H9 (cell line): ENCODE measurements around the gene MTARC2. TPM values are rescaled to one million over a fixed set of nuclear protein-coding genes. Genes with fewer than 3 reads are reported as not detected.

Source experiments
- DNase-seq: peaks from one replicate; pipeline ENCODE4 v3.0.0-alpha.2; 2017
- H2AFZ ChIP-seq: one replicate; pipeline ENCODE4 v1.6.1; 2013; ENCODE audit warnings: mild to moderate bottlenecking, low read length, control low read depth, moderate library complexity
- H2AK5ac ChIP-seq: 2 replicates; pipeline ENCODE4 v1.6.1; 2013; ENCODE audit warnings: low read length, control low read depth, mixed read lengths; ENCODE audit not compliant: insufficient read length
- H2BK120ac ChIP-seq: one replicate; pipeline ENCODE4 v1.6.1; 2013; ENCODE audit warnings: low read depth, mild to moderate bottlenecking, low read length, control low read depth, inconsistent platforms; ENCODE audit not compliant: poor library complexity, severe bottlenecking
- H2BK12ac ChIP-seq: 2 replicates; pipeline ENCODE4 v1.6.1; 2013; ENCODE audit warnings: low read length, control low read depth, mixed read lengths, low read depth; ENCODE audit not compliant: insufficient read length
- H2BK15ac ChIP-seq: 2 replicates; pipeline ENCODE4 v1.6.1; 2013; ENCODE audit warnings: low read depth, low read length, control low read depth
- H2BK20ac ChIP-seq: one replicate; pipeline ENCODE4 v1.6.1; 2013; ENCODE audit warnings: low read depth, mild to moderate bottlenecking, low read length, control low read depth, inconsistent platforms; ENCODE audit not compliant: poor library complexity, severe bottlenecking
- H2BK5ac ChIP-seq: 2 replicates; pipeline ENCODE4 v1.6.1; 2013; ENCODE audit warnings: low read length, control low read depth, mixed read lengths; ENCODE audit not compliant: insufficient read length
- H3K14ac ChIP-seq: 2 replicates; pipeline ENCODE4 v1.6.1; 2013; ENCODE audit warnings: low read length, control low read depth; ENCODE audit not compliant: insufficient read depth
- H3K18ac ChIP-seq: 2 replicates; pipeline ENCODE4 v1.6.1; 2013; ENCODE audit warnings: low read depth, mild to moderate bottlenecking, mixed read lengths, low read length, control low read depth; ENCODE audit not compliant: insufficient read length
- H3K23ac ChIP-seq: 2 replicates; pipeline ENCODE4 v1.6.1; 2013; ENCODE audit warnings: low read length, control low read depth, mixed read lengths, low read depth; ENCODE audit not compliant: insufficient read length
- H3K23me2 ChIP-seq: 2 replicates; pipeline ENCODE4 v1.6.1; 2013; ENCODE audit warnings: low read depth, mild to moderate bottlenecking, mixed read lengths, low read length, control low read depth; ENCODE audit not compliant: insufficient read length, poor library complexity, severe bottlenecking
- H3K27ac ChIP-seq: 2 replicates; pipeline ENCODE4 v1.5.1; 2013; ENCODE audit warnings: low read length, control low read depth, mixed read lengths, low read depth; ENCODE audit not compliant: insufficient read length
- H3K27me3 ChIP-seq: 2 replicates; pipeline ENCODE4 v1.6.1; 2013; ENCODE audit warnings: low read length, control low read depth, inconsistent platforms; ENCODE audit not compliant: insufficient read depth
- H3K4ac ChIP-seq: 2 replicates; pipeline ENCODE4 v1.6.1; 2013; ENCODE audit warnings: low read depth, mild to moderate bottlenecking, control low read depth, inconsistent platforms, low read length, moderate library complexity
- H3K4me1 ChIP-seq: 2 replicates; pipeline ENCODE4 v1.6.1; 2013; ENCODE audit warnings: low read length, control low read depth, inconsistent platforms; ENCODE audit not compliant: insufficient read depth
- H3K4me2 ChIP-seq: 2 replicates; pipeline ENCODE4 v1.6.1; 2013; ENCODE audit warnings: low read length, control low read depth, mixed read lengths; ENCODE audit not compliant: insufficient read length, insufficient read depth
- H3K56ac ChIP-seq: 2 replicates; pipeline ENCODE4 v1.6.1; 2013; ENCODE audit warnings: low read depth, mild to moderate bottlenecking, mixed read lengths, low read length, control low read depth; ENCODE audit not compliant: insufficient read length
- H3K79me1 ChIP-seq: 2 replicates; pipeline ENCODE4 v1.6.1; 2013; ENCODE audit warnings: low read depth, mild to moderate bottlenecking, moderate library complexity, low read length, control low read depth, inconsistent platforms; ENCODE audit not compliant: insufficient read depth, poor library complexity, severe bottlenecking
- H3K79me2 ChIP-seq: 2 replicates; pipeline ENCODE4 v1.6.1; 2013; ENCODE audit warnings: low read length, control low read depth, inconsistent platforms; ENCODE audit not compliant: insufficient read depth
- H3K9ac ChIP-seq: 2 replicates; pipeline ENCODE4 v1.6.1; 2013; ENCODE audit warnings: low read length, control low read depth, mixed read lengths; ENCODE audit not compliant: insufficient read length; ENCODE audit errors: extremely low read depth
- H3K9me3 ChIP-seq: one replicate; pipeline ENCODE4 v1.6.1; 2013; ENCODE audit warnings: low read depth, low read length, inconsistent platforms; ENCODE audit not compliant: control insufficient read depth
- H3T11ph ChIP-seq: one replicate; pipeline ENCODE4 v1.6.1; 2013; ENCODE audit warnings: mild to moderate bottlenecking, low read length, control low read depth, inconsistent platforms
- H4K20me1 ChIP-seq: one replicate; pipeline ENCODE4 v1.6.1; 2013; ENCODE audit not compliant: control insufficient read depth, insufficient read length, insufficient read depth
- H4K5ac ChIP-seq: 2 replicates; pipeline ENCODE4 v1.6.1; 2013; ENCODE audit warnings: low read depth, mild to moderate bottlenecking, mixed read lengths, low read length, control low read depth; ENCODE audit not compliant: insufficient read length
- H4K8ac ChIP-seq: replicated peaks from 2 replicates; pipeline ENCODE4 v1.6.1; 2013; ENCODE audit warnings: low read length, control low read depth, mixed read lengths, low read depth; ENCODE audit not compliant: insufficient read length
- H4K91ac ChIP-seq: 2 replicates; pipeline ENCODE4 v1.6.1; 2013; ENCODE audit warnings: low read depth, mild to moderate bottlenecking, moderate library complexity, mixed read lengths, low read length, control low read depth; ENCODE audit not compliant: insufficient read length
- H3K27ac Mint-ChIP-seq, 3 experiments: 2 replicates in 2 of 3; 3 replicates in 1 of 3; pipeline ENCODE4 v1.8.0; 2020 to 2021; ENCODE audit warnings: mixed read lengths in 3 of 3, mild to moderate bottlenecking in 1 of 3, moderate library complexity in 1 of 3
- H3K27me3 Mint-ChIP-seq: 2 replicates; pipeline ENCODE4 v1.8.0; 2021; ENCODE audit warnings: low read depth, mild to moderate bottlenecking, moderate library complexity, mixed read lengths
- H3K36me3 Mint-ChIP-seq, 3 experiments: 2 replicates in 2 of 3; 3 replicates in 1 of 3; pipeline ENCODE4 v1.8.0; 2020 to 2021; ENCODE audit warnings: low read depth in 3 of 3, mixed read lengths in 3 of 3; ENCODE audit not compliant: insufficient read depth in 1 of 3
- H3K4me1 Mint-ChIP-seq, 2 experiments: 2 replicates each; pipeline ENCODE4 v1.8.0; 2020; ENCODE audit warnings: mixed read lengths in 2 of 2
- H3K4me3 Mint-ChIP-seq, 2 experiments: 2 replicates in 1 of 2; 3 replicates in 1 of 2; pipeline ENCODE4 v1.8.0; 2020 to 2021; ENCODE audit warnings: mild to moderate bottlenecking in 2 of 2, mixed read lengths in 2 of 2, moderate library complexity in 1 of 2
- H3K9me3 Mint-ChIP-seq, 2 experiments: 2 replicates in 1 of 2; 3 replicates in 1 of 2; pipeline ENCODE4 v1.8.0; 2020; ENCODE audit warnings: mild to moderate bottlenecking in 2 of 2, mixed read lengths in 2 of 2, moderate library complexity in 1 of 2
- CTCF ChIP-seq: fragments of 200-600 bp; sonication (generic); conservative IDR thresholded peaks from 3 replicates; pipeline ENCODE4 v1.8.0; 2021; ENCODE audit warnings: antibody characterized with exemption, mild to moderate bottlenecking
- WGBS: extraction: QIAGEN DNeasy Blood & Tissue Kit; methylation state at CpG from one replicate; pipeline ENCODE4 v1.1.7; 2013; ENCODE audit warnings: missing lambda C conversion rate, low lambda C conversion rate, mixed read lengths; ENCODE audit not compliant: insufficient read length; ENCODE audit errors: extremely low coverage; 5-methylcytosine and 5-hydroxymethylcytosine counted together
- total RNA-seq: library from RNA; stranded (reverse); gene quantifications from 2 replicates; pipeline ENCODE4 v1.2.1, GENCODE V29; 2021

Gene MTARC2
- total RNA-seq, 1 experiment from 2014 or later: 7.7 TPM

DNA sequence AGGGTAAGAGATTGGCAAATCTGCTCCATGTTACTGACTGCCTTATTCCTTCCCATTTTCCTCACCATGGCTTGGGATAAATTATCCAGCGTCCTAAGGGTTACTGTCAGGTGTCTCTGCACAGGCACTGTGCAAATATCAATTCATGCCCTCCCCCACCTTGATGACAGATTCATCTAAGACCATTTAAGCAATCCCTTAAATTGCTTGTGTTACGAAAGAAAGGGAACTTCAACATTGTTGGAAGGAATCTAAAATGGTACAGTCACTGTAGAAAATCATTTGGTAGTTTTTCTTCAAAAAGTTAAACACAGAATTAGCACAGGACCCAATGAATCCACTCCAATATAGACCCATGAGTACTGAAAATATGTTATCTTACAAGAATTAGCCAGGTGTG, 17.6 kb upstream of the MTARC2 start:
- no peak overlapping the region for H2BK5ac ChIP-seq
- no peak overlapping the region for H2BK120ac ChIP-seq
- H3K36me3 Mint-ChIP-seq: no peaks in the 10 kb centered on the region; a peak in 1 of 7 replicates
- no peak overlapping the region for H3K4me3 Mint-ChIP-seq
- peaks cover 25% of the 10 kb centered on the region for H3K27me3 Mint-ChIP-seq
- H3K27ac Mint-ChIP-seq: no peak overlapping the region; a peak in 1 of 7 replicates
- H3K23ac ChIP-seq: no peak overlapping the region
- WGBS: no CpG with 5 or more reads among the region's 2 CpGs
- no peak overlapping the region for H2BK20ac ChIP-seq
- H4K5ac ChIP-seq: no peak overlapping the region
- H3K79me1 ChIP-seq: no peaks in the 10 kb centered on the region
- H3K9me3 Mint-ChIP-seq: no peaks in the 10 kb centered on the region; a peak in 1 of 5 replicates
- H3K4me1 Mint-ChIP-seq: peaks cover 2 to 3% of the 10 kb centered on the region in 2 experiments
- no peaks in the 10 kb centered on the region for H3K27me3 ChIP-seq
- no peak overlapping the region for H2BK15ac ChIP-seq
- no peak overlapping the region for H2BK12ac ChIP-seq
- H4K20me1 ChIP-seq: no peaks in the 10 kb centered on the region
- no peak overlapping the region for H3K4me2 ChIP-seq
- H4K8ac ChIP-seq: no peak overlapping the region
- H3T11ph ChIP-seq: no peak overlapping the region
- H2AFZ ChIP-seq: no peak overlapping the region
- no peaks in the 10 kb centered on the region for H3K79me2 ChIP-seq
- H2AK5ac ChIP-seq: no peak overlapping the region
- no peak for DNase-seq
- no peaks in the 10 kb centered on the region for H3K4me1 ChIP-seq
- no peak overlapping the region for H3K18ac ChIP-seq
- H3K14ac ChIP-seq: no peak overlapping the region
- H3K4ac ChIP-seq: no peak overlapping the region
- no peaks in the 10 kb centered on the region for H3K23me2 ChIP-seq
- no peak overlapping the region for H3K9ac ChIP-seq
- H3K56ac ChIP-seq: no peak overlapping the region
- H3K27ac ChIP-seq: no peak overlapping the region
- no peak for TF ChIP-seq CTCF
- no peak overlapping the region for H4K91ac ChIP-seq
- H3K9me3 ChIP-seq: no peaks in the 10 kb centered on the region
